H54 (cell line): ENCODE data around the gene ZNF346.
A peak's percentile ranks its signal among the peaks of the same experiment; 100 is the strongest.
"Not testable (repeated sequence)": the region's sequence is repeated elsewhere in the genome, so short reads cannot be mapped to it uniquely, and the experiment has no call there.

Experiments used
- DNase-seq: peaks from one replicate; pipeline ENCODE4 v3.0.0; 2011; ENCODE audit warnings: low spot score, mixed read lengths; ENCODE audit not compliant: insufficient read length
- FAIRE-seq: peaks from 3 replicates; lab custom pipeline; 2011; peaks lifted over from hg19 to GRCh38; lab: Jason Lieb, UNC
- POLR2A ChIP-seq: IDR thresholded peaks from 2 replicates; pipeline ENCODE4 v1.6.1; 2011; ENCODE audit warnings: low read depth, mild to moderate bottlenecking, low read length

Gene ZNF346, protein sequence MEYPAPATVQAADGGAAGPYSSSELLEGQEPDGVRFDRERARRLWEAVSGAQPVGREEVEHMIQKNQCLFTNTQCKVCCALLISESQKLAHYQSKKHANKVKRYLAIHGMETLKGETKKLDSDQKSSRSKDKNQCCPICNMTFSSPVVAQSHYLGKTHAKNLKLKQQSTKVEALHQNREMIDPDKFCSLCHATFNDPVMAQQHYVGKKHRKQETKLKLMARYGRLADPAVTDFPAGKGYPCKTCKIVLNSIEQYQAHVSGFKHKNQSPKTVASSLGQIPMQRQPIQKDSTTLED

DNA sequence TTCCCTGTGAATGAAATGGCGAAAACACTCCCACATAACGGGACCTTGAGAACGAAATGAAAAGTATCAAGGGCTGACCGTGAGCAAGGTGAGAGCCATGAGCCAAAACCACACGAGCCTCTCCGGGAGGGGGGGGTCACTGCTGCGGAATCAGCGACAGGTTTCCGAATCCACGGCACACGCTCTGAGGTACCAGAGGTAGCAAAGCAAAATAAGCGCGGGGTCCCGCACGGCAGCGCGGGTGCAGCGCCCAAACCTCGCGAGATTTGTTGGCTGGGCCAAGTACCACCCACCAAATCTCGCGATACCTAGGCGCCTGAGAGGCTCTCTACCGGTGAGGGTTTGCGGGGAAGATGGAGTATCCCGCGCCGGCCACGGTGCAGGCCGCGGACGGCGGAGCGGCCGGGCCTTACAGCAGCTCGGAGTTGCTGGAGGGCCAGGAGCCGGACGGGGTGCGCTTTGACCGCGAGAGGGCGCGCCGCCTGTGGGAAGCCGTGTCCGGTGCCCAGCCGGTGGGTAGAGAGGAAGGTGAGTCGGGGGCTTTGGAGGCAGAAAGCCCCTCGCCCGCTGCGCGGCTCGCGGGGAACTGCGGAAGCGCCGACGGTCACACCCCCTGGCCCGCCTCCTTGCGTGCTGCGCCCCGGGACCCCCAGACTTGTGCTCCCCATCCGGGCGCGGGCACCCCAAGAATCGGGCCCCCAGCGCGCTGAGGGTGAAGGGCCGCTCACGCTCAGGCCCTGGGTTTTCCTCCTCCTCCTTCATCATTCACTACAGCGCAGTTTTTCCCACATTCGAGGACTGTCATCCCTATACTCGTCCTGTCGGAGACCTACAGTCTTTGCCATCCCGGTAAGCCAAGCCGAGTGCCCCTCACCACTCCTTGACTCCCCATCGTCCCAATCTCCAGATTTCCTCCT is at the start of gene ZNF346:
ZNF346 (plus strand) TSS at position 311 of the 917 bp plus-strand sequence; CDS start at position 354, 43 bp downstream.
- TF ChIP-seq POLR2A, result peak; percentile 85
- FAIRE-seq, result peak; percentile 41
- peak; percentile 92 for DNase-seq

DNA sequence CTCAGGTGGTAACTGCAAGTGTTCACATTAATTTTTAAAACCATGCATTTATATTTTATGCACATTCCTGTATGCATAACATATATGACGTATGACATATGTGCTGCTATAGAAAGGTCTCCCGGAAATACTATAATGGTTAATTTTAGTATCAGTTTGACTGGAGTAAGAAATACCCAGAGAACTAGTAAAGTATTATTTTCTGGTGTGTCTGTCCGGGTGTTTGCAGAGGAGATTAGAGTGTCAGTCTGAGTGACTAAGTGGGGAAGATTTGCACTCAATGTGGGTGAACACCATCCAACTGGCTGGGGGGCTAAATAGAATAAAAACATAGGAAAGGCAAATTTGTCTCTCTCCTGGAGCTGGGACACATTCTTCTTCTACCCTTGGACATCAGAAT is 42.8 kb upstream of the ZNF346 start:
- TF ChIP-seq POLR2A, result no peak
- FAIRE-seq (no peak), DNase-seq (no peak)

- DNase-seq, result no peak
- FAIRE-seq, result no peak
- TF ChIP-seq POLR2A, result no peak
These were observed 41.7 kb upstream of the ZNF346 start for GRCh38 chr5:176980818-176981217.

DNA sequence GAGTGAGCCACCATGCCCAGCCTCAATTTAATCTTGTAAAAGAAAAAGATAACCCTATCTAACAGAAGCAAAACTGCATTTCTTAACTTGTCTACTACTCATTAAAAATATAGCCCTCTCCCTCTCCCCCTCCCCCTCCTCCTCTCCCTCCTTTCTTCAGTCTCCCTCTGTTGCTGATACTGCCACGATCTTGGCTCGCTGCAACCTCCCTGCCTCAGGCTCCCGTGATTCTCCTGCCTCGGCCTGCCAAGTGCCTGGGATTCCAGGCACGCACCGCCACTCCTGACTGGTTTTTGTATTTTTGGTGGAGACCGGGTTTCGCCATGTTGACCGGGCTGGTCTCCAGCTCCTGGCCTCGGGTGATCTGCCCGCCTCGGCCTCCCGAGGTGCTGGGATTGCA is 39.4 kb upstream of the ZNF346 start:
- FAIRE-seq, result not testable (repeated sequence)

GRCh38 chr5:176983593-176983992 is 38.9 kb upstream of the ZNF346 start:
- not testable (repeated sequence) for FAIRE-seq

More for the DNA sequence above, 39.4 kb upstream of the ZNF346 start:
- not testable (repeated sequence) for DNase-seq

GRCh38 chr5:176984176-176984575 is 38.3 kb upstream of the ZNF346 start:
- FAIRE-seq, DNase-seq: not testable (repeated sequence)

More at GRCh38 chr5:176983593-176983992, 38.9 kb upstream of the ZNF346 start:
- not testable (repeated sequence) for DNase-seq

GRCh38 chr5:176985516-176985915 is 37.0 kb upstream of the ZNF346 start:
- no peak for DNase-seq
- FAIRE-seq, result no peak
- no peak for TF ChIP-seq POLR2A

- no peak for TF ChIP-seq POLR2A
- no peak for FAIRE-seq
- DNase-seq, result no peak
These were observed 36.2 kb upstream of the ZNF346 start for GRCh38 chr5:176986280-176986679.

- no peak for FAIRE-seq
- no peak for DNase-seq
- TF ChIP-seq POLR2A, result no peak
These were observed 34.9 kb upstream of the ZNF346 start for GRCh38 chr5:176987583-176987982.

- FAIRE-seq, DNase-seq: not testable (repeated sequence)
These were observed 29.4 kb upstream of the ZNF346 start for GRCh38 chr5:176993081-176993480.

DNA sequence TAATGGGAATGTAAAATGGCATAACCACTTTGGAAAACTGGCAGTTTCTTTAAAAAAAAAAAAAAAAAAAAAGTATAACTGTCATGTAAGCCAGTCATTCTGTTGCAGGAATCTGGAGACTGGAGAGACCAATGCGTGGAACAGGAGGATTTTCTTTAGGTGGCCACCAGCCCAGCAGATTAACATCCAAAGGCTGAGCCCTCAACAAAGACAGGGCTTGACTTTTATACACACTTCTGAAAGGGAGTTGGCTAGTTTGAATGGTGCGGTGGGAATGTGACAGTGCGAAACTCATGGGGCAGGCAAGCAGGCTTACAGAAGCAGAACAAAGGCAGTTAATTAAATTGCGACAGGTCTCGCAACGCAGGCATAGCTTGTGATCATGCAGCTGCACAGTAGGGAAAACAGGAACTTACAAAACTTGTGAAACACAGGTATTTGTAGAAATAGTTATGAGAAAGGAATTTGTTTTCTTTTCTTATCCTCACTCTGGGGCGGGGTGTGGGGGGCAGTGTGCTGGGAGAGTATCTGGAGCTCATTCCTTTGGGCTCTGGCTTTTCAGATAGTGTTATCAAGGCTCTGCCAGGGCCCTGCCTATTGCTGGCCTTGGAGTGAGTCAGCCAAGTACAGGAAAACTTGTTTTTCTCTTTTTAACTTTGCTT is 27.9 kb upstream of the ZNF346 start:
- FAIRE-seq (no peak), DNase-seq (no peak)
- TF ChIP-seq POLR2A, result no peak

- no peak for TF ChIP-seq POLR2A
These were observed 27.4 kb upstream of the ZNF346 start for GRCh38 chr5:176995122-176995490.

DNA sequence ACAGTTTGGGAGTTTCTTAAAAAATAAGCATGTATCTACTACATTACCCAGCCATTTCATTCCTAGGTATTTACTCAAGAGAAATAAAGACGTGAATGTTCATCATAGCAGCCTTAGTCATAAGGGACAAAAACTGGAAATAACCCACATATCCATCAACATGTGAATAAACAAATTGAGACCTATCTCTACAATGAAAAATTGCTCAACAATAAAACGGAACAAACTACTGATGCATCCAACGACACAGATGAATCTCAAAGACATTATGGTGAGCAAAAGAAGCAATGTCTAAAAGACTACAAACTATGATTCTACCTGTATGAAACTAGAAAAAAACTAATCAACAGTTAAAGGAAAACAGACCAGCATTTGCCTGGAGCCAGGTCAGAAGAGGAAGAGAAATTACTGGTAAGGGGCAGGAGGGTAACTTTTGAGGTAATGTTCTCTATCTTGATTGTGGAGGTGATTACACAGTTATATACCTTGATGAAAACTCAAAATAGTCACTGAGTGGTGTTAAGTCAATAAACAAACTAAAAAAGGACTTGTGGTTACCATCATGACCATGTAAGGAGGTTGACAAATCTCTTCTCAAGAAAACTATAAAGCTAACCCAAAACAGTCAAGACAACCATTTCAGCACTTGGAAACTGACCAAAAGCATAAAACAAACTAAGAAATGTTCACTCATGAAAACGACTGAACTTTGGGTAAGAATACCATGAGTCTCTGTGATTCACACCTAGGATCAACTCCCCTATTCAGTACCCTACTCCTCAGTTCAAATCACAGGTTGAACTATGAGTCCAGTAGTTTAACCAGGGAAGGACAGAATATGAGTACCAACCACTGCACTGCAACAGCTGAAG is 26.4 kb upstream of the ZNF346 start:
- DNase-seq (no peak), FAIRE-seq (no peak)
- TF ChIP-seq POLR2A, result no peak

More at GRCh38 chr5:176995122-176995490, 27.4 kb upstream of the ZNF346 start:
- FAIRE-seq (no peak), DNase-seq (no peak)

DNA sequence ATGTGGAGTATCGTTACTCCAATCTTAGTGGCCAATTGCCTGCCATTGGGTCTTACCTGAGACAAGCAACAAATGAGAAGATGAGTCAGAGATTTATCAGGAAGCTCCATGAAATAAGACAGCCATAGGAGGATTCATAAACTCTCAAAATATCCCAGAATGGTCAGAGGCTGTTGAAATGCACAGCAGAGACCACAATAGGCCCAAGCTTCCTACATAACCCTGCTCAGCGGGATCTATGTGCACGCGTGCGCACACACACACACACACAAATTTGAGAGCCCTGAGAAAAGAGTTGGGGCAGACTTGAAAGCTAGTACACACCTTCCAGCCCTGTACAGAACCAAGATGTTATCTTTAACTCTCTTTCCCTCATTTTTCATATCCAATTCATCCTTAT is 25.7 kb upstream of the ZNF346 start:
- FAIRE-seq (no peak), DNase-seq (no peak)
- TF ChIP-seq POLR2A, result no peak
